ENCODE results near the gene REEP6.

GRCh38 chr19:1533510-1534150 is 42.6 kb downstream of the REEP6 start:
- TF ChIP-seq POLR2A (IDR thresholded peaks at IDR 0.05) (no peak), CTCF (IDR thresholded peaks at IDR 0.05 in 4 of 5, conservative IDR thresholded peaks at IDR 0.05 in 1 of 5) (no peak)
